HG03469 (cell line): ENCODE measurements around the gene ALKBH2.

ENCODE experiments used
- ATAC-seq: cut with Tn5 transposase; IDR thresholded peaks from one replicate; pipeline ENCODE4 v1.9.1; 2021; ENCODE audit warnings: mild to moderate bottlenecking, moderate library complexity, moderate number of reproducible peaks; ENCODE audit not compliant: unreplicated experiment

Gene ALKBH2

GRCh38 chr12:109115404-109115757 is 22.1 kb upstream of the ALKBH2 start:
- ATAC-seq, result no peak

- ATAC-seq, result no peak
Measured at GRCh38 chr12:109114644-109115043, 21.4 kb upstream of the ALKBH2 start.

- ATAC-seq, result no peak
Measured at GRCh38 chr12:109113661-109114321, 20.5 kb upstream of the ALKBH2 start.

GRCh38 chr12:109112720-109113465 is 19.6 kb upstream of the ALKBH2 start:
- no peak for ATAC-seq

GRCh38 chr12:109110988-109111495 is 17.8 kb upstream of the ALKBH2 start:
- no peak for ATAC-seq

- no peak for ATAC-seq
Measured at GRCh38 chr12:109109746-109110350, 16.6 kb upstream of the ALKBH2 start.

GRCh38 chr12:109105176-109105575 is 11.9 kb upstream of the ALKBH2 start:
- no peak for ATAC-seq

GRCh38 chr12:109102491-109102890 is 9.2 kb upstream of the ALKBH2 start:
- no peak for ATAC-seq

- no peak for ATAC-seq
Measured at GRCh38 chr12:109100741-109101140, 7.5 kb upstream of the ALKBH2 start.

- no peak for ATAC-seq
Measured at GRCh38 chr12:109099431-109100020, 6.3 kb upstream of the ALKBH2 start.

- ATAC-seq, result no peak
Measured at GRCh38 chr12:109098651-109099050, 5.4 kb upstream of the ALKBH2 start.

GRCh38 chr12:109098183-109098604 is 4.9 kb upstream of the ALKBH2 start:
- ATAC-seq, result no peak

- ATAC-seq, result peak; percentile 62
Measured at GRCh38 chr12:109097435-109098182, 4.3 kb upstream of the ALKBH2 start, which contains the start of gene UNG. TSS of gene UNG (plus strand) at chr12:109097597. CDS start at chr12:109097680, 83 bp downstream.

GRCh38 chr12:109097140-109097434 is 3.8 kb upstream of the ALKBH2 start:
- ATAC-seq, result no peak

- ATAC-seq, result no peak
Measured at GRCh38 chr12:109092497-109093021, 713 bp downstream of the ALKBH2 start.

- no peak for ATAC-seq
Measured at GRCh38 chr12:109089683-109090082, 3.6 kb downstream of the ALKBH2 start.

GRCh38 chr12:109088818-109089217 is 4.5 kb downstream of the ALKBH2 start:
- no peak for ATAC-seq

GRCh38 chr12:109087250-109087649 is 6.0 kb downstream of the ALKBH2 start:
- ATAC-seq, result no peak

GRCh38 chr12:109085590-109085989 is 7.7 kb downstream of the ALKBH2 start:
- ATAC-seq, result no peak

GRCh38 chr12:109084425-109084824 is 8.8 kb downstream of the ALKBH2 start:
- ATAC-seq, result no peak

- no peak for ATAC-seq
Measured at GRCh38 chr12:109082751-109083150, 10.5 kb downstream of the ALKBH2 start.
